GM13977 (cell line): ENCODE data around the gene MAP3K21.

Experiments used
- DNase-seq: peaks from one replicate; pipeline ENCODE4 v3.0.0; 2012; ENCODE audit warnings: low spot score
- in situ Hi-C: fragments of 300-500 bp; cut with MboI; formaldehyde crosslinking; loops from one replicate; pipeline ENCODE4 v1.12.0; 2022; ENCODE audit warnings: low sequenced_read_pairs, low pct_unique_long_range_greater_than_20kb, mixed read lengths, inconsistent platforms; ENCODE audit not compliant: unreplicated experiment
- TF ChIP-seq, protein P1 (sequence below): IDR thresholded peaks from 2 replicates; pipeline ENCODE4 v1.5.1; 2012; ENCODE audit warnings: mild to moderate bottlenecking, control low read depth; ENCODE audit not compliant: insufficient read depth; ENCODE audit errors: extremely low read depth, missing control alignments

The MAP3K21 gene

DNA sequence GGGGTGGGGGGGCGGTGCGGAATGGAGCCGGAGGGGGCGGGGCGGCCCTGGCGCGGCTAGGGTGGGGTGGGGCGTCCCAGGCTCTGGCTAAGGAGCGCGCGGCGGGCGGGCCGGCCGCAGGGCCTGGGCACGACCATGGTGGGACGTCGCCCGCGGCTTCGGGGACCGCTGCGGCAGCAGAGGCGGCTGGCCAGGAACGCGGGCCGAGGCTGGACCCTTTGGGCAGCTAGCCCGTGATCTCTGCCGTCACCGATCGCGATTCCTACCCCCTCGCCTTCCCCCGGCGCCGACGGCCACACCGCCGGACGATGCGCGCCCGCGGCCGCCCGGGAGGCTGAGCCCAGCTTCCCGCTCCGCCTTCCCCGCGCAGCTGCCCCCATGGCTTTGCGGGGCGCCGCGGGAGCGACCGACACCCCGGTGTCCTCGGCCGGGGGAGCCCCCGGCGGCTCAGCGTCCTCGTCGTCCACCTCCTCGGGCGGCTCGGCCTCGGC lies at the start of gene MAP3K21:
MAP3K21 (plus strand) TSS at position 74 of the 491 bp plus-strand sequence; CDS start at position 379, 305 bp downstream.
- TF ChIP-seq, protein P1, sequence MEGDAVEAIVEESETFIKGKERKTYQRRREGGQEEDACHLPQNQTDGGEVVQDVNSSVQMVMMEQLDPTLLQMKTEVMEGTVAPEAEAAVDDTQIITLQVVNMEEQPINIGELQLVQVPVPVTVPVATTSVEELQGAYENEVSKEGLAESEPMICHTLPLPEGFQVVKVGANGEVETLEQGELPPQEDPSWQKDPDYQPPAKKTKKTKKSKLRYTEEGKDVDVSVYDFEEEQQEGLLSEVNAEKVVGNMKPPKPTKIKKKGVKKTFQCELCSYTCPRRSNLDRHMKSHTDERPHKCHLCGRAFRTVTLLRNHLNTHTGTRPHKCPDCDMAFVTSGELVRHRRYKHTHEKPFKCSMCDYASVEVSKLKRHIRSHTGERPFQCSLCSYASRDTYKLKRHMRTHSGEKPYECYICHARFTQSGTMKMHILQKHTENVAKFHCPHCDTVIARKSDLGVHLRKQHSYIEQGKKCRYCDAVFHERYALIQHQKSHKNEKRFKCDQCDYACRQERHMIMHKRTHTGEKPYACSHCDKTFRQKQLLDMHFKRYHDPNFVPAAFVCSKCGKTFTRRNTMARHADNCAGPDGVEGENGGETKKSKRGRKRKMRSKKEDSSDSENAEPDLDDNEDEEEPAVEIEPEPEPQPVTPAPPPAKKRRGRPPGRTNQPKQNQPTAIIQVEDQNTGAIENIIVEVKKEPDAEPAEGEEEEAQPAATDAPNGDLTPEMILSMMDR = no peak
- DNase-seq = no peak
- in situ Hi-C loops = no loop called here

DNA sequence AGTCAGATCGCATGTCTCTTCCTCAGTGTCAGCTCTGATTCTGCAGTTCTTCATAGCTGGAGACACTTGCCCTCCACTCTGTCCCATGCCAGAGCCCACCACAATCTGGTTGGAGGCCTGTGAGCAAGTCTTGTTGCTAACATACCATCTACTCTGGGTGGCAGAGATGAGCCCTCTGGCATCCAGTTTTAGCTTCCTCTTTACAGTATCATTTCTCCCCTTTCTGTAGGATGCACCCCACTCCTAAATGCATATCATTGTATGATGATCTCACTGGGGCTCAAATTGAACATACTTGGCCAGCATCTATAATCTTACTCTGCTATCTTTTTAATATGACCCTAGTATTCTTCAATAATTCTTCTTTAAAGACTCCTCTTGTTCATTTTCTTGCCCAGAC lies 48.9 kb upstream of the MAP3K21 start:
- in situ Hi-C loops = no loop called here
- TF ChIP-seq, protein P1 = no peak
- DNase-seq = no peak

DNA sequence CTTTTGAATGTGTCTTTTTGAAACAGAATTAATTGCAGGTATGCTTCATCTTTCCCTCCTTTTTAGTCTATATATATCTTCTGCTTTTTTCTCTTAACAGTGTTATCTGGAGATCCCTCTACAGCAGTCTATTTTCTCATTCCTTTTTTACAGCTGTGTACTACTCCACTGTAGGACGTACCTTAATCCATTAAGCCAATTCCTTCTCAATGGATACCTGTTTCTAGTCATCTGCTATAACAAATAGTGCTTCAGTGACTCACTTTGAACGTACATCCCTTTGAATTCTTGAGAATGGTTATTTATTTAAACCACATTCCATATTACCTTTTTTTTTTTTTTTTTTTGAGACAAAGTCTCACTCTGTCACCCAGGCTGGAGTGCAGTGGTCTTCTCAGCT lies 47.6 kb upstream of the MAP3K21 start:
- TF ChIP-seq, protein P1 = no peak
- no peak for DNase-seq
- in situ Hi-C loops = no loop called here

- in situ Hi-C loops = no loop called here
- DNase-seq = peak; percentile 32
- TF ChIP-seq, protein P1 = no peak
These were observed 45.6 kb upstream of the MAP3K21 start for GRCh38 chr1:233281711-233282581.

- TF ChIP-seq, protein P1 = no peak
- DNase-seq = no peak
- in situ Hi-C loops = no loop called here
These were observed 45.0 kb upstream of the MAP3K21 start for GRCh38 chr1:233282582-233282886.

DNA sequence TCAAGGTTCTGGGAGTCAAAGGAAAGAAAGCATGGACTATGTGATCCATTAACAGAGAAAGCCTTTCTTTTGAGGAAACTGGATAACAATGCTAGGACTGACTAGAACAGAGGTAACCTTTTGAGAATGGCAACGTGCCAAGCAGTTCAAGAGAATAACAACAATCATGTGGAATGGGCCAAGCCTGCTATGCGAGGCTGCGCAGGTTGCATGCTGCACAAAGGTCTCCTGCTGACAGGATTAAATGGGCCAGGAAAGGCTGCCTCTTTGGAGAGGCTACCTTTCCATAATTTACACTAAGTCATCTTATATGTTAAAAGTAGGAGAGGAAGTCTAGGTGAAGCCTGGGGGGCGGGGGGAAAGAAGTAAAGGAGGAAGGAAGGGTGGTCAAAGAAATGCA lies 37.8 kb upstream of the MAP3K21 start:
- in situ Hi-C loops = no loop called here
- no peak for DNase-seq

More for the DNA sequence above, 37.8 kb upstream of the MAP3K21 start:
- TF ChIP-seq, protein P1 = no peak
